K562 (cell line): Measurements from ENCODE around the gene SUSD3. TPM values are rescaled to one million over a fixed set of nuclear protein-coding genes. Genes with fewer than 3 reads are reported as not detected.

Experiments
- ATAC-seq: fragments of 200-7000 bp; cut with Tn5 transposase; 3 replicates; pipeline ENCODE4 v1.9.1; 2020; ENCODE audit warnings: moderate library complexity
- BruUV-seq: library from RNA; stranded (reverse); fragments of 400-500 nt; replicated peaks from 2 replicates; lab custom pipeline; 2021; lab: Mats Ljungman, UMichigan
- CTCF ChIA-PET: fragments of 300-600 bp; formaldehyde crosslinking; extraction: SDS; loops from one replicate; lab custom pipeline; 2021; ENCODE audit warnings: low intra/inter-chr PET ratio; lab: Yijun Ruan, JAX
- POLR2A ChIA-PET: fragments of 300-600, 350-650 bp; sonication (Branson Sonifier 250); formaldehyde crosslinking; extraction: SDS; loops from one replicate; lab custom pipeline; 2021; ENCODE audit warnings: antibody characterized with exemption, inconsistent platforms; lab: Yijun Ruan, JAX
- DNase-seq, 4 experiments: peaks; one replicate each; pipeline versions ENCODE4 v3.0.0 to v3.0.0-alpha.2; 2011 to 2018; ENCODE audit warnings: low spot score in 3 of 4, mixed read lengths in 3 of 4; ENCODE audit errors: extremely low read depth in 1 of 4
- FAIRE-seq: peaks from 2 replicates; lab custom pipeline; 2011; peaks lifted over from hg19 to GRCh38; lab: Jason Lieb, UNC
- H2AFZ ChIP-seq: 2 replicates; pipeline ENCODE4 v1.6.0; 2011; ENCODE audit warnings: low read depth, low read length, control low read depth, inconsistent platforms
- H3K27ac ChIP-seq: fragments of 200-600 bp; 3 replicates; pipeline ENCODE4 v1.8.0; 2011; ENCODE audit warnings: low read depth, mild to moderate bottlenecking, control low read depth, inconsistent platforms, low read length, moderate library complexity, mixed read lengths; ENCODE audit errors: extremely low read depth
- H3K27me3 ChIP-seq, 2 experiments: fragments of 300-600 bp in 1 of 2; 2 replicates in 1 of 2; 3 replicates in 1 of 2; pipeline versions ENCODE4 v1.6.0 to v1.8.0; 2011; ENCODE audit warnings: inconsistent platforms in 2 of 2, low read length in 2 of 2, mild to moderate bottlenecking in 1 of 2, mixed read lengths in 1 of 2, moderate library complexity in 1 of 2; ENCODE audit not compliant: control insufficient read depth in 2 of 2, insufficient read depth in 2 of 2
- H3K36me3 ChIP-seq: fragments of 300-600 bp; 3 replicates; pipeline ENCODE4 v1.8.0; 2011; ENCODE audit warnings: mild to moderate bottlenecking, low read length, inconsistent platforms; ENCODE audit not compliant: control insufficient read depth, insufficient read depth
- H3K4me1 ChIP-seq, 2 experiments: fragments of 200-600 bp in 1 of 2; replicated peaks in 1 of 2; 2 replicates in 1 of 2; 3 replicates in 1 of 2; pipeline versions ENCODE4 v1.5.1 to v1.8.0; 2011; ENCODE audit warnings: inconsistent platforms in 2 of 2, low read length in 2 of 2, mild to moderate bottlenecking in 1 of 2, mixed read lengths in 1 of 2, moderate library complexity in 1 of 2; ENCODE audit not compliant: control insufficient read depth in 2 of 2, insufficient read depth in 2 of 2
- H3K4me2 ChIP-seq: 2 replicates; pipeline ENCODE4 v1.6.1; 2011; ENCODE audit warnings: low read length, control low read depth, inconsistent platforms, mixed read lengths; ENCODE audit not compliant: insufficient read depth
- H3K4me3 ChIP-seq: fragments of 200-600 bp; sonication (generic), shearing (Covaris generic); 2 replicates; pipeline ENCODE4 v1.5.1; 2016; ENCODE audit warnings: control low read depth, inconsistent platforms
- H3K79me2 ChIP-seq: fragments of 200-600 bp; 3 replicates; pipeline ENCODE4 v1.8.0; 2011; ENCODE audit warnings: low read length, inconsistent platforms; ENCODE audit not compliant: control insufficient read depth, insufficient read depth
- H3K9ac ChIP-seq, 2 experiments: 2 replicates each; pipeline versions ENCODE4 v1.6.0 to v1.6.1; 2011; ENCODE audit warnings: low read depth in 2 of 2, low read length in 2 of 2, control low read depth in 1 of 2, inconsistent platforms in 1 of 2, mild to moderate bottlenecking in 1 of 2, mixed read lengths in 1 of 2; ENCODE audit not compliant: insufficient read depth in 1 of 2
- H3K9me1 ChIP-seq: one replicate; pipeline ENCODE4 v1.6.0; 2011; ENCODE audit warnings: inconsistent platforms, mild to moderate bottlenecking, low read length, moderate library complexity; ENCODE audit not compliant: control insufficient read depth, insufficient read depth
- H3K9me3 ChIP-seq: replicated peaks from 2 replicates; pipeline ENCODE4 v1.5.1; 2011; ENCODE audit warnings: low read depth, low read length, inconsistent platforms; ENCODE audit not compliant: control insufficient read depth, insufficient read depth
- H4K20me1 ChIP-seq: replicated peaks from 2 replicates; pipeline ENCODE4 v1.6.1; 2011; ENCODE audit warnings: low read length, inconsistent platforms, mixed read lengths; ENCODE audit not compliant: control insufficient read depth, insufficient read depth
- DMBX1 ChIP-seq: fragments of 250-450 bp; sonication (Bioruptor Pico); IDR thresholded peaks from 2 replicates; pipeline ENCODE4 v1.8.0; 2022; ENCODE audit warnings: inconsistent platforms, mild to moderate bottlenecking, moderate library complexity, borderline replicate concordance
- TAF15 ChIP-seq: fragments of 200-400 bp; formaldehyde crosslinking; IDR thresholded peaks from 2 replicates; pipeline ENCODE4 v1.6.1; 2017; ENCODE audit warnings: mild to moderate bottlenecking, low read depth, low read length, moderate library complexity
- ZFP1 ChIP-seq: fragments of 450-650 bp; formaldehyde crosslinking; IDR thresholded peaks from 2 replicates; pipeline ENCODE4 v1.4.0; 2020; ENCODE audit warnings: mild to moderate bottlenecking, mixed read lengths
- ZZZ3 ChIP-seq: fragments of 450-650 bp; IDR thresholded peaks from 2 replicates; pipeline ENCODE4 v1.6.1; 2016; ENCODE audit warnings: antibody characterized with exemption, mild to moderate bottlenecking, moderate library complexity
- WGBS: fragments of 100-300 bp; shearing (Covaris generic); methylation state at CpG from one replicate; pipeline ENCODE4 v1.1.6; 2016; ENCODE audit warnings: low coverage, mixed read lengths; ENCODE audit not compliant: insufficient coverage; ENCODE audit errors: missing lambda C conversion rate; 5-methylcytosine and 5-hydroxymethylcytosine counted together
- in situ Hi-C: fragments of 300-500 bp; cut with MboI; formaldehyde crosslinking; loops from 4 replicates; pipeline ENCODE4 v1.15.0; 2018; ENCODE audit warnings: inconsistent platforms, mixed read lengths
- intact Hi-C: fragments of 100-400 bp; cut with micrococcal nuclease; formaldehyde crosslinking; loops from 2 replicates; pipeline ENCODE4 v1.14.2; 2022
- polyA plus RNA-seq, 8 experiments: library from polyadenylated mRNA; depleted of rRNA in 4 of 8; stranded (reverse) in 5 of 8; unstranded in 3 of 8; fragments of >200 nt; fragmentation: Nextera tagmentation in 2 of 8; fragmentation: Illumina TruSeq in 1 of 8; extraction: Ambion mirVana in 2 of 8; extraction: Trizol in 1 of 8; gene quantifications; 2 replicates each; pipeline versions ENCODE4 v1.2.1 to v1.2.3, GENCODE V29; 2011 to 2014; ENCODE audit warnings: inconsistent platforms in 1 of 8, missing spikeins in 1 of 8
- total RNA-seq, 7 experiments: library from RNA; depleted of rRNA in 6 of 7; stranded (reverse); fragments of >200 nt in 6 of 7; fragmentation: Illumina TruSeq in 2 of 7; extraction: Trizol in 2 of 7; gene quantifications; 2 replicates each; pipeline versions ENCODE4 v1.2.1 to v1.2.3, GENCODE V29; 2011 to 2021; ENCODE audit warnings: low replicate concordance in 1 of 7
- TF ChIP-seq, protein P1 (sequence below): sonication (generic); formaldehyde crosslinking; IDR thresholded peaks from 2 replicates; pipeline ENCODE4 v1.8.0; 2022; ENCODE audit warnings: missing genetic modification reagents, mild to moderate bottlenecking, borderline replicate concordance
- TF ChIP-seq, protein P2 (sequence below), 2 experiments: fragments of 450-650 bp in 1 of 2; sonication (generic) in 1 of 2; formaldehyde crosslinking in 1 of 2; IDR thresholded peaks; 2 replicates each; pipeline versions ENCODE4 v1.7.1 to v1.9.0; 2016 to 2022; ENCODE audit warnings: inconsistent platforms in 1 of 2, mild to moderate bottlenecking in 1 of 2, missing genetic modification reagents in 1 of 2
- TF ChIP-seq, protein P3 (sequence below): fragments of 250-450 bp; sonication (Bioruptor Pico); IDR thresholded peaks from 2 replicates; pipeline ENCODE4 v1.5.0; 2020; ENCODE audit warnings: mild to moderate bottlenecking

Gene SUSD3
- total and polyA plus RNA-seq, 9 of the 15 experiments (the other 6 are each of a cell fraction or from before 2014, with no cell fraction given): 1.3 to 21.7 (median 11.4) TPM

DNA sequence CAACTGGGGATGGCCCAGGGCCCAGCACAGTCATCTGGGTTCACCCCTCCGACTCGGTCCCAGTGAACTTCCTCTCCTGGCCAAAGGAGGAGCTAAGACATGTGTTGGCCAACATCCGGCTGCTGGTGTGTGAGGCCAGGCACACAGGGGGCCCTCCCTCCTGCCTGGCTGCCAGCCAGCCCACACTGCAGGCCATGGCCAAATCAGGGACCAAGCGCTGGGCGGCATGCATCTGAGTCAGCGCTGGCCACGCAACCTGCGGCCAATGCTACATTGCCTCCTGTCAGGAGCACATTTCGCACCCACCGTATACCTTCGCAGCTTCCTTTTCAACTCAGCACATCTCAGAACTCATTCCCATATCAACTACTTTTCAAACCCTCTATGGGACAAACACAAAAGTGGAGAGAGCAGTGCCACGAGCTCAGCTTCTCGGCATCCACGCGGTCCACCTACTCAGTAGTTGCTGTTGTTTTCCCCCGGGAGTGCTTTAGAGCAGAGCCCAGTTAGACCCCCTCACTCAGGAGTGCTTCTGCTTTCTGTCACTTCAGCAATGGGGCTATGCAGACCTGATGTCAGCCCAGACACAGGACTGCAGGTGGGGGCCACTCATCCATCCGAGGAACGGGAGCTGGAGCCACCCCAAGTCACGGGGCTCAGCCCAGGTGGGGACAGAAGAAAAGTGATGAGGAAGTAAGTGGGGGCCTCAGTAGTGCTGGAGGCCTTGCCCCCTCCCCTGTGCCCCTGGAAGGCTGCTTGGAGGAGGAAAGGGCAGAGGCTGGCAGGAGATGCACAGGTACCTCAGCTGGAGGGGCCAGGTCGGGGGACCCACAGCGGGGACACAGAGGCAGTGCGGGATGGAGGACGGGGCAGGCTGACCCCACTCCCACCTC lies 61.7 kb downstream of the SUSD3 start:
- 38% methylated on average over 22 of the region's 23 CpGs for WGBS
- POLR2A ChIA-PET: interaction anchor here (0.6 to 2.0 kb wide), 8 partner anchors 9 to 117 kb away, joined by 3 to 16 read pairs (median 4); partner anchors contain the start of gene NINJ1
- peaks cover 24 to 41% of the 10 kb centered on the region in 2 experiments for H3K4me1 ChIP-seq
- peak overlapping the region in 1 of 2 experiments; percentile 26; a peak in 2 of 4 replicates for H3K9ac ChIP-seq
- H3K4me3 ChIP-seq: no peak overlapping the region
- ATAC-seq (peak; percentile 92), DNase-seq (peak; percentile 80 to 87 (median 84)), FAIRE-seq (peak; percentile 98)
- H3K36me3 ChIP-seq: no peaks in the 10 kb centered on the region
- H2AFZ ChIP-seq: peak overlapping the region; percentile 75
- H3K9me3 ChIP-seq: no peaks in the 10 kb centered on the region
- H3K9me1 ChIP-seq: no peaks in the 10 kb centered on the region
- H3K27me3 ChIP-seq: no peaks in the 10 kb centered on the region
- peak overlapping the region; percentile 63; the same call in 2 of the 3 replicates for H3K27ac ChIP-seq
- H3K79me2 ChIP-seq: no peaks in the 10 kb centered on the region
- CTCF ChIA-PET: no interaction called here
- peak overlapping the region; percentile 13 for H3K4me2 ChIP-seq
- in situ Hi-C loops: no loop called here
- no peaks in the 10 kb centered on the region for H4K20me1 ChIP-seq
- no TSS peak for BruUV-seq
- intact Hi-C loops: no loop called here
- TF ChIP-seq, protein P1, sequence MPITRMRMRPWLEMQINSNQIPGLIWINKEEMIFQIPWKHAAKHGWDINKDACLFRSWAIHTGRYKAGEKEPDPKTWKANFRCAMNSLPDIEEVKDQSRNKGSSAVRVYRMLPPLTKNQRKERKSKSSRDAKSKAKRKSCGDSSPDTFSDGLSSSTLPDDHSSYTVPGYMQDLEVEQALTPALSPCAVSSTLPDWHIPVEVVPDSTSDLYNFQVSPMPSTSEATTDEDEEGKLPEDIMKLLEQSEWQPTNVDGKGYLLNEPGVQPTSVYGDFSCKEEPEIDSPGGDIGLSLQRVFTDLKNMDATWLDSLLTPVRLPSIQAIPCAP (CRISPR knock-in tag): no peak
- TF ChIP-seq ZZZ3 (no peak), TAF15 (no peak), ZFP1 (CRISPR knock-in tag) (no peak), DMBX1 (CRISPR knock-in tag) (no peak)
- TF ChIP-seq, protein P2, sequence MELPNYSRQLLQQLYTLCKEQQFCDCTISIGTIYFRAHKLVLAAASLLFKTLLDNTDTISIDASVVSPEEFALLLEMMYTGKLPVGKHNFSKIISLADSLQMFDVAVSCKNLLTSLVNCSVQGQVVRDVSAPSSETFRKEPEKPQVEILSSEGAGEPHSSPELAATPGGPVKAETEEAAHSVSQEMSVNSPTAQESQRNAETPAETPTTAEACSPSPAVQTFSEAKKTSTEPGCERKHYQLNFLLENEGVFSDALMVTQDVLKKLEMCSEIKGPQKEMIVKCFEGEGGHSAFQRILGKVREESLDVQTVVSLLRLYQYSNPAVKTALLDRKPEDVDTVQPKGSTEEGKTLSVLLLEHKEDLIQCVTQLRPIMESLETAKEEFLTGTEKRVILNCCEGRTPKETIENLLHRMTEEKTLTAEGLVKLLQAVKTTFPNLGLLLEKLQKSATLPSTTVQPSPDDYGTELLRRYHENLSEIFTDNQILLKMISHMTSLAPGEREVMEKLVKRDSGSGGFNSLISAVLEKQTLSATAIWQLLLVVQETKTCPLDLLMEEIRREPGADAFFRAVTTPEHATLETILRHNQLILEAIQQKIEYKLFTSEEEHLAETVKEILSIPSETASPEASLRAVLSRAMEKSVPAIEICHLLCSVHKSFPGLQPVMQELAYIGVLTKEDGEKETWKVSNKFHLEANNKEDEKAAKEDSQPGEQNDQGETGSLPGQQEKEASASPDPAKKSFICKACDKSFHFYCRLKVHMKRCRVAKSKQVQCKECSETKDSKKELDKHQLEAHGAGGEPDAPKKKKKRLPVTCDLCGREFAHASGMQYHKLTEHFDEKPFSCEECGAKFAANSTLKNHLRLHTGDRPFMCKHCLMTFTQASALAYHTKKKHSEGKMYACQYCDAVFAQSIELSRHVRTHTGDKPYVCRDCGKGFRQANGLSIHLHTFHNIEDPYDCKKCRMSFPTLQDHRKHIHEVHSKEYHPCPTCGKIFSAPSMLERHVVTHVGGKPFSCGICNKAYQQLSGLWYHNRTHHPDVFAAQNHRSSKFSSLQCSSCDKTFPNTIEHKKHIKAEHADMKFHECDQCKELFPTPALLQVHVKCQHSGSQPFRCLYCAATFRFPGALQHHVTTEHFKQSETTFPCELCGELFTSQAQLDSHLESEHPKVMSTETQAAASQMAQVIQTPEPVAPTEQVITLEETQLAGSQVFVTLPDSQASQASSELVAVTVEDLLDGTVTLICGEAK (IDR thresholded peaks at IDR 0.05): peak; percentile 62
- TF ChIP-seq, protein P2 (CRISPR knock-in tag; IDR thresholded peaks at IDR 0.05): no peak
- TF ChIP-seq, protein P3, sequence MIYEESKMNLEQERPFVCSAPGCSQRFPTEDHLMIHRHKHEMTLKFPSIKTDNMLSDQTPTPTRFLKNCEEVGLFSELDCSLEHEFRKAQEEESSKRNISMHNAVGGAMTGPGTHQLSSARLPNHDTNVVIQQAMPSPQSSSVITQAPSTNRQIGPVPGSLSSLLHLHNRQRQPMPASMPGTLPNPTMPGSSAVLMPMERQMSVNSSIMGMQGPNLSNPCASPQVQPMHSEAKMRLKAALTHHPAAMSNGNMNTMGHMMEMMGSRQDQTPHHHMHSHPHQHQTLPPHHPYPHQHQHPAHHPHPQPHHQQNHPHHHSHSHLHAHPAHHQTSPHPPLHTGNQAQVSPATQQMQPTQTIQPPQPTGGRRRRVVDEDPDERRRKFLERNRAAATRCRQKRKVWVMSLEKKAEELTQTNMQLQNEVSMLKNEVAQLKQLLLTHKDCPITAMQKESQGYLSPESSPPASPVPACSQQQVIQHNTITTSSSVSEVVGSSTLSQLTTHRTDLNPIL: no peak
